ENCODE data around the gene CYBC1.

The CYBC1 gene

GRCh38 chr17:82449883-82450356 lies 632 bp downstream of the CYBC1 start:
- Histone ChIP-seq H3K36me3 (no peaks in the 10 kb centered on the region; the same call in 1 of the 2 replicates), H3K27me3 (no peaks in the 10 kb centered on the region), H3K4me1 (peaks cover 3% of the 10 kb centered on the region; the same call in 1 of the 2 replicates), H3K9me3 (no peaks in the 10 kb centered on the region), H3K4me3 (ENCODE audit: low read depth, low read length) (peak overlapping the region; percentile 87)
- DNase-seq, result no peak
- TF ChIP-seq, protein P1, sequence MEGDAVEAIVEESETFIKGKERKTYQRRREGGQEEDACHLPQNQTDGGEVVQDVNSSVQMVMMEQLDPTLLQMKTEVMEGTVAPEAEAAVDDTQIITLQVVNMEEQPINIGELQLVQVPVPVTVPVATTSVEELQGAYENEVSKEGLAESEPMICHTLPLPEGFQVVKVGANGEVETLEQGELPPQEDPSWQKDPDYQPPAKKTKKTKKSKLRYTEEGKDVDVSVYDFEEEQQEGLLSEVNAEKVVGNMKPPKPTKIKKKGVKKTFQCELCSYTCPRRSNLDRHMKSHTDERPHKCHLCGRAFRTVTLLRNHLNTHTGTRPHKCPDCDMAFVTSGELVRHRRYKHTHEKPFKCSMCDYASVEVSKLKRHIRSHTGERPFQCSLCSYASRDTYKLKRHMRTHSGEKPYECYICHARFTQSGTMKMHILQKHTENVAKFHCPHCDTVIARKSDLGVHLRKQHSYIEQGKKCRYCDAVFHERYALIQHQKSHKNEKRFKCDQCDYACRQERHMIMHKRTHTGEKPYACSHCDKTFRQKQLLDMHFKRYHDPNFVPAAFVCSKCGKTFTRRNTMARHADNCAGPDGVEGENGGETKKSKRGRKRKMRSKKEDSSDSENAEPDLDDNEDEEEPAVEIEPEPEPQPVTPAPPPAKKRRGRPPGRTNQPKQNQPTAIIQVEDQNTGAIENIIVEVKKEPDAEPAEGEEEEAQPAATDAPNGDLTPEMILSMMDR (IDR thresholded peaks at IDR 0.05; ENCODE audit: low read depth, low read length), result no peak

DNA sequence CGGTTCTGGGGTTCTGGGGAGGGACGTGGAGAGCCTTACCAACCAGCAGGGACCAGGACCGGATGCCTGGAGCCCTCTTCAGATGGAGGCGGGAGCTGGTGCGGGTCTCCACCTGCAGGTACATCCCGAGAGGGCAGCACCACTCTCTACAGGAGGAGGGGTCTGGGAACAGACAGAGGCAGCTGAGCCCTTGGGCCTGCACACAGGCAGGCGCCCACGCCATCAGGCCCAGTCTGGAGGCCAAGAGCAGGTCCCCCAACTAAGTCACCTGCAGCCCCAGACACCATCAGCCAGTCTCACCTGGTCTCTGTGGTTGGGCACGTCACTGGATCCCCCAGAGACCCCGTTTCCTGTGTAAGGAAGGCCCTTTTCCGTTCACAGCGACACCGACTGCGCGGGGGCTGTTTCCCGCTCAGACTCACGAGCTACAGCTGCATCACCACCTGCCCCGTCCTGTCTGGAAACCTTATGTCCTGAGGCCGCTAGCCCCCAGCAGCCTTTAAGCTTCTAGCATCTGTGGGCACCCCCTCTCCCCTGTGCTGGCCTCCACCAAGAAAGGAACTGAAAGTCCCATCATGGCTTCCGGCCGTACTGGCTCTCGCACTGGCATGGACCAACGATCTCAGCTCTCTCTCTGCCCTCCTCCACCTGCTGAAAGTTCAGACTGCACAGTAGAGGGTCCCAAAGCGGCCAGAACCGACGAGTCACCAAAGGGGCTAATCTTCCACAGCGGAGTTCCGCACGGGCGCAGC lies 1.2 kb downstream of the CYBC1 start:
- TF ChIP-seq, protein P1 (IDR thresholded peaks at IDR 0.05; ENCODE audit: low read depth, low read length), result no peak
- Histone ChIP-seq H3K36me3 (no peaks in the 10 kb centered on the region; the same call in 1 of the 2 replicates), H3K9me3 (no peaks in the 10 kb centered on the region), H3K27me3 (no peaks in the 10 kb centered on the region), H3K4me3 (ENCODE audit: low read depth, low read length) (no peak overlapping the region; the same call in 1 of the 2 replicates), H3K4me1 (peaks cover 3% of the 10 kb centered on the region; the same call in 1 of the 2 replicates)
- no peak for DNase-seq

DNA sequence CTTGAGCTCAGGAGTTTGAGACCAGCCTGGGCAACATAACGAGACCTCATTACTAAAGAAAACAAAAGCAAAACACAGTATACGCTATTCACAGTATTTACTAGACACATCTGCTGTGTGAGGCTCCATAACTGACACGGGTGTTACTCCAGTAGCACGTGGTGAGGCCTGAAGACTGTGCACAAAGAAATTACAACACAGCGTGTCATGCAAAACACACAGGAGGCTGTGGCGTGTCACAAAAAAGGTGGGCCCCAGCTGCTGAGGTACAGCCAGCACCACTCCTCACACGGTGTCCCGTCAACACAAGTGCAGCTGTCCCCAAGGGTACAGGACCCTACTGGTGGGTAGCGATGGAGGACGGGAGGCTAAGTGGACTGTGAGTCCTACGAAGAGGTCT lies 2.7 kb downstream of the CYBC1 start:
- no peaks in the 10 kb centered on the region for H3K27me3 ChIP-seq
- no peaks in the 10 kb centered on the region for H3K9me3 ChIP-seq
- no peak overlapping the region for H3K4me3 ChIP-seq (ENCODE audit: low read depth, low read length)
- H3K4me1 ChIP-seq, result peaks cover 3% of the 10 kb centered on the region; the same call in 1 of the 2 replicates
- no peaks in the 10 kb centered on the region; the same call in none of the 2 replicates for H3K36me3 ChIP-seq
- DNase-seq, result no peak
- TF ChIP-seq, protein P1 (IDR thresholded peaks at IDR 0.05; ENCODE audit: low read depth, low read length), result no peak

DNA sequence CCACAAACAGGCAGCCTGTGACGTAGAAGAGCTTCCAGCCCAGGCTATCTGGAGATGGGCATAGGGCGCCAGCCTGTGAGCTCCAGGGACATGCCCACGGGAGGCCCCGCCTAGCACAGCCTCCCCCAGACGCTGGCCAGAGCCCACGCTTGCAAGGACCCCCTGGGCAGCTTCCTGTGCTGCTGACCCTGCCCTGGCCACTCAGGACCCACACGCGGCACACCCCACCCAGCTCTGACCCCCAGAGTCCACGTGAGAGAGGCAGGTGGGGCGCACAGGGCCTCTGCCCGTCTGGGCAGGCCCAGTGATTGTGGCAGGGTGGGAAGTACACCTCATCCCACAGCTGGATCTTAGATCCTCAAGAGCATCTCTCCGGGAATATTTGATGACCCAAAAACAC lies 3.9 kb downstream of the CYBC1 start:
- Histone ChIP-seq H3K4me1 (peaks cover 3% of the 10 kb centered on the region; the same call in 1 of the 2 replicates), H3K36me3 (no peaks in the 10 kb centered on the region; the same call in none of the 2 replicates), H3K9me3 (no peaks in the 10 kb centered on the region), H3K27me3 (no peaks in the 10 kb centered on the region), H3K4me3 (ENCODE audit: low read depth, low read length) (no peak overlapping the region)
- no peak for DNase-seq
- TF ChIP-seq, protein P1 (IDR thresholded peaks at IDR 0.05; ENCODE audit: low read depth, low read length), result no peak

DNA sequence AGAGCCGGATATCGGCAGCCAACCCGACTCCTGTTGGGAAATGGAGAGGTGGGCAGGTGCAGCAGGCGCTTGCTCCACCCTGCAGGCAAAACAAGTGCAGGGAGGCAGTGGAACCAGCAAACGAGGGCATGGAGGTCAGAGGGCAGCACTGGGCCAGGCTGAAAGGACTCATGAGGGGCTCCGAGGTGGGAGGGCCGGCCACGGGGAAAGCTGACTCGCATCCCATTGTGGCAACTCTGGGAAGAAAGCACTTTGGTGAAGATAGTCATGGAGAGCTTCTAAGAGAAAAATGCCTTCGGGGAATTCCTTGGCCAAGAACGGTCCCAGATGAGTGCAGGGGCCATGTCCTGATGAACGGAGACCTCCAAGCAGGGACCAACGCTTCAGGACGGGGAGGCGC lies 4.4 kb downstream of the CYBC1 start:
- Histone ChIP-seq H3K27me3 (no peaks in the 10 kb centered on the region), H3K36me3 (no peaks in the 10 kb centered on the region; the same call in none of the 2 replicates), H3K9me3 (no peaks in the 10 kb centered on the region), H3K4me3 (ENCODE audit: low read depth, low read length) (no peak overlapping the region), H3K4me1 (peaks cover 3% of the 10 kb centered on the region; the same call in 1 of the 2 replicates)
- no peak for DNase-seq
- TF ChIP-seq, protein P1 (IDR thresholded peaks at IDR 0.05; ENCODE audit: low read depth, low read length), result no peak

- no peak for DNase-seq
- Histone ChIP-seq H3K36me3 (no peaks in the 10 kb centered on the region; the same call in none of the 2 replicates), H3K9me3 (no peaks in the 10 kb centered on the region), H3K4me1 (peaks cover 8% of the 10 kb centered on the region), H3K27me3 (no peaks in the 10 kb centered on the region), H3K4me3 (ENCODE audit: low read depth, low read length) (no peak overlapping the region)
- TF ChIP-seq, protein P1 (IDR thresholded peaks at IDR 0.05; ENCODE audit: low read depth, low read length), result no peak
Measured at GRCh38 chr17:82445542-82445941, 5.0 kb downstream of the CYBC1 start.
